Stomach smooth muscle (tissue), 2 donors: ENCODE results near the gene MGAT4C.

Source experiments
- H3K27ac ChIP-seq: one replicate; pipeline ENCODE4 v1.7.0; 2013; ENCODE audit warnings: mild to moderate bottlenecking, low read length, inconsistent platforms
- H3K27me3 ChIP-seq, 2 donors: one replicate each; pipeline ENCODE4 v1.7.0; 2013; ENCODE audit warnings: low read length in 2 of 2; ENCODE audit not compliant: insufficient read depth in 2 of 2, control insufficient read depth in 1 of 2
- H3K36me3 ChIP-seq, 2 donors: one replicate each; pipeline ENCODE4 v1.7.0; 2013; ENCODE audit warnings: low read length in 2 of 2; ENCODE audit not compliant: control insufficient read depth in 2 of 2, insufficient read depth in 2 of 2
- H3K4me1 ChIP-seq: one replicate; pipeline ENCODE4 v1.7.0; 2013; ENCODE audit warnings: low read length; ENCODE audit not compliant: control insufficient read depth, insufficient read depth
- H3K4me3 ChIP-seq, 2 donors: one replicate each; pipeline ENCODE4 v1.7.0; 2013; ENCODE audit warnings: low read length in 2 of 2
- H3K9ac ChIP-seq, 2 donors: one replicate each; pipeline ENCODE4 v1.7.0; 2013; ENCODE audit warnings: low read length in 2 of 2, mild to moderate bottlenecking in 1 of 2
- H3K9me3 ChIP-seq, 2 donors: one replicate each; pipeline ENCODE4 v1.7.0; 2013; ENCODE audit warnings: low read length in 2 of 2; ENCODE audit not compliant: control insufficient read depth in 2 of 2
- donor health status: healthy.
- donor health status: Pancreatic carcinoma.

Gene MGAT4C

DNA sequence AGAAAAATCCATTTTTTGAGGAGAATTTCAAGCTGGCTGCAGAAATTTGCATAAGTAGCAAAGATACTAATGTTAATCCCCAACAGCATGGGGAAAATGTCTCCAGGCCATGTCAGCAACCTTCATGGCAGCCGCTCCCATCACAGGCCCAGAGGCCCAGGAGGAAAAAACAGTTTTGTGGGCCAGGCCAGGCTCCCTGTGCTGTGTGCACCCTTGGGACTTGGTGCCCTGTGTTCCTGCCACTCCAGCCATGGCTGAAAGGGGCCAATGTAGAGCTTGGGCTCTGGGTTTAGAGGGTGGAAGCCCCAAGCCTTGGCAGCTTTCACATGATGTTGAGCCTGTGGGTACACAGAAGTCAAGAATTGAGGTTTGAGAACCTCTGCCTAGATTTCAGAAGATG lies 76.3 kb downstream of the MGAT4C start:
- no peak overlapping the region for H3K27ac ChIP-seq
- no peaks in the 10 kb centered on the region for H3K36me3 ChIP-seq
- H3K9ac ChIP-seq, result no peak overlapping the region
- no peaks in the 10 kb centered on the region for H3K27me3 ChIP-seq
- no peaks in the 10 kb centered on the region for H3K4me1 ChIP-seq
- no peak overlapping the region for H3K4me3 ChIP-seq
- H3K9me3 ChIP-seq, result no peaks in the 10 kb centered on the region

GRCh38 chr12:86174188-86174587 lies 82.0 kb downstream of the MGAT4C start:
- no peaks in the 10 kb centered on the region for H3K27me3 ChIP-seq

GRCh38 chr12:86172913-86173443 lies 83.2 kb downstream of the MGAT4C start:
- no peak overlapping the region for H3K27ac ChIP-seq
- H3K27me3 ChIP-seq, result no peaks in the 10 kb centered on the region
- H3K36me3 ChIP-seq, result no peaks in the 10 kb centered on the region
- H3K4me3 ChIP-seq, result no peak overlapping the region
- no peak overlapping the region for H3K9ac ChIP-seq
- H3K9me3 ChIP-seq, result no peaks in the 10 kb centered on the region
- no peaks in the 10 kb centered on the region for H3K4me1 ChIP-seq

More at GRCh38 chr12:86174188-86174587, 82.0 kb downstream of the MGAT4C start:
- Histone ChIP-seq H3K27ac (no peak overlapping the region), H3K36me3 (no peaks in the 10 kb centered on the region), H3K9ac (no peak overlapping the region), H3K4me3 (no peak overlapping the region), H3K9me3 (no peaks in the 10 kb centered on the region), H3K4me1 (no peaks in the 10 kb centered on the region)

DNA sequence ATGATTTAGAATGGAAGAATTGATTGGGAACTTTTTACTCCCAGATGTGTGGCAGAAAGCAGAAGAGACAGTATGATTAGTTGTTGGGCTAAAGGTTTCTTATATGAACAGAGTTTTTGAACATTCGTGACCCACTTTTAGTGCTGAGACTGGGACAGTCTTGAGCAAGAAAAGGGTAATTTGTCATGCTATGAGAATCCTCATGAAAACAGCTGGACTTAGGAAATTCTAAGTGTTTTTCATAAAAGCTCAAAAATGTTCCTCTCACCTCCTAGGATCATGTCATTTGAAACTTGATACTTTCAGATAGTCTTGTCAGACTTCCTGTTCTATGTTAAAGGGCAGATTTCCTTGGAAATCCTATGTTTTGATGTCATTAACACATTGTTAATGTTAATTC lies 86.1 kb downstream of the MGAT4C start:
- H3K36me3 ChIP-seq, result no peaks in the 10 kb centered on the region
- H3K9me3 ChIP-seq, result no peaks in the 10 kb centered on the region
- no peak overlapping the region for H3K27ac ChIP-seq
- no peak overlapping the region for H3K4me3 ChIP-seq
- no peaks in the 10 kb centered on the region for H3K4me1 ChIP-seq
- H3K9ac ChIP-seq, result no peak overlapping the region
- no peaks in the 10 kb centered on the region for H3K27me3 ChIP-seq

GRCh38 chr12:86158956-86159355 lies 97.2 kb downstream of the MGAT4C start:
- Histone ChIP-seq H3K9ac (no peak overlapping the region), H3K27me3 (no peaks in the 10 kb centered on the region), H3K27ac (no peak overlapping the region), H3K4me1 (no peaks in the 10 kb centered on the region), H3K36me3 (no peaks in the 10 kb centered on the region), H3K9me3 (no peaks in the 10 kb centered on the region), H3K4me3 (no peak overlapping the region)

GRCh38 chr12:86154620-86155019 lies 101.6 kb downstream of the MGAT4C start:
- H3K9ac ChIP-seq, result no peak overlapping the region
- no peaks in the 10 kb centered on the region for H3K4me1 ChIP-seq
- no peaks in the 10 kb centered on the region for H3K27me3 ChIP-seq
- H3K4me3 ChIP-seq, result no peak overlapping the region
- H3K27ac ChIP-seq, result no peak overlapping the region
- H3K9me3 ChIP-seq, result peaks cover 0 to 2% of the 10 kb centered on the region in 2 donors
- H3K36me3 ChIP-seq, result no peaks in the 10 kb centered on the region

DNA sequence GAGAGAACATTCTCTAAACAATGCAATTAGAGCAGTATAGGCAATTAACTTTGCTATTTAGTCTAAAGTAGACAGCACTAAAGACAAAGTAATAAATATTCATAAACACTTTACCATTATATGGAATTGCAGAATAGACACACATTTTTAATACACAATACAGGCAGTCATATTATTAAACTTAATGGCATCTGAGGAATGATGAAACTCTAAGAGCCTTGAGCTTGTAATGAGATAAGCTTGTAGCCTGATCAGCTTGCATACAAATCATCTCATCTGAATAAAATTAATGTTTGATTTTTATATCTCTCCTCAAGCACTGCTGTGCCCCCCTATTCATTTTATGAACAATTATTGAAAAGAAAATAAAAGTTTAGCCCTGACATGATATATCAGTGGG lies 107.6 kb downstream of the MGAT4C start:
- Histone ChIP-seq H3K9me3 (peaks cover 0 to 2% of the 10 kb centered on the region in 2 donors), H3K36me3 (no peaks in the 10 kb centered on the region), H3K4me3 (no peak overlapping the region), H3K4me1 (no peaks in the 10 kb centered on the region), H3K9ac (no peak overlapping the region), H3K27ac (no peak overlapping the region), H3K27me3 (no peaks in the 10 kb centered on the region)

GRCh38 chr12:86148071-86148470 lies 108.1 kb downstream of the MGAT4C start:
- H3K9ac ChIP-seq, result no peak overlapping the region
- no peaks in the 10 kb centered on the region for H3K4me1 ChIP-seq
- no peak overlapping the region for H3K4me3 ChIP-seq
- peaks cover 0 to 2% of the 10 kb centered on the region in 2 donors for H3K9me3 ChIP-seq
- H3K27ac ChIP-seq, result no peak overlapping the region
- H3K36me3 ChIP-seq, result no peaks in the 10 kb centered on the region
- H3K27me3 ChIP-seq, result no peaks in the 10 kb centered on the region

GRCh38 chr12:86145156-86145555 lies 111.0 kb downstream of the MGAT4C start:
- H3K9me3 ChIP-seq, result no peaks in the 10 kb centered on the region
- no peaks in the 10 kb centered on the region for H3K36me3 ChIP-seq
- H3K27me3 ChIP-seq, result no peaks in the 10 kb centered on the region
- H3K4me1 ChIP-seq, result no peaks in the 10 kb centered on the region
- no peak overlapping the region for H3K9ac ChIP-seq
- H3K4me3 ChIP-seq, result no peak overlapping the region
- H3K27ac ChIP-seq, result no peak overlapping the region

- Histone ChIP-seq H3K27ac (no peak overlapping the region), H3K36me3 (no peaks in the 10 kb centered on the region), H3K4me1 (no peaks in the 10 kb centered on the region), H3K27me3 (no peaks in the 10 kb centered on the region), H3K9ac (no peak overlapping the region), H3K9me3 (no peaks in the 10 kb centered on the region), H3K4me3 (no peak overlapping the region)
Observed at GRCh38 chr12:86143162-86143561, 113.0 kb downstream of the MGAT4C start.

GRCh38 chr12:86139671-86140070 lies 116.5 kb downstream of the MGAT4C start:
- no peaks in the 10 kb centered on the region for H3K36me3 ChIP-seq
- H3K27ac ChIP-seq, result no peak overlapping the region
- H3K4me3 ChIP-seq, result no peak overlapping the region
- no peaks in the 10 kb centered on the region for H3K9me3 ChIP-seq
- no peaks in the 10 kb centered on the region for H3K4me1 ChIP-seq
- H3K9ac ChIP-seq, result no peak overlapping the region
- H3K27me3 ChIP-seq, result no peaks in the 10 kb centered on the region
